ENCODE data around the gene CBLC.

The CBLC gene

GRCh38 chr19:44782729-44783128 is 5.0 kb downstream of the CBLC start:
- H3K23ac ChIP-seq (ENCODE audit: low read length) = no peak overlapping the region
- H3K9ac ChIP-seq (ENCODE audit: low read length) = no peak overlapping the region
- no peak overlapping the region for H3K56ac ChIP-seq (ENCODE audit: low read length)
- WGBS (ENCODE audit: extremely low coverage, insufficient coverage, low lambda C conversion rate) = no CpG with 5 or more reads among the region's 5 CpGs
- H3K79me1 ChIP-seq (ENCODE audit: low read length) = no peaks in the 10 kb centered on the region
- no peaks in the 10 kb centered on the region for H3K36me3 ChIP-seq (ENCODE audit: control insufficient read depth, insufficient read depth, low read length)
- H3K4me1 ChIP-seq (ENCODE audit: control insufficient read depth, low read depth, low read length) = no peaks in the 10 kb centered on the region
- H3K27ac ChIP-seq (ENCODE audit: low read depth, low read length) = no peak overlapping the region
- no peak overlapping the region for H2BK15ac ChIP-seq (replicated peaks; ENCODE audit: low read depth)
- H3K4me2 ChIP-seq (ENCODE audit: low read length) = no peak overlapping the region
- H3K4me3 ChIP-seq (ENCODE audit: low read length) = no peak overlapping the region
- DNase-seq = peak; percentile 36
- no peak overlapping the region for H3K4ac ChIP-seq (ENCODE audit: low read depth, low read length)
- no peaks in the 10 kb centered on the region for H3K79me2 ChIP-seq (ENCODE audit: control insufficient read depth, insufficient read depth, low read length)
- no peak overlapping the region for H2AK5ac ChIP-seq (ENCODE audit: low read length)
- no peak overlapping the region for H4K5ac ChIP-seq (ENCODE audit: low read length)
- no peak overlapping the region for H2BK120ac ChIP-seq (ENCODE audit: low read depth, low read length)
- no peaks in the 10 kb centered on the region for H3K27me3 ChIP-seq (ENCODE audit: insufficient read depth, low read length, poor library complexity)
- H3K18ac ChIP-seq (ENCODE audit: low read length) = no peak overlapping the region
- H4K8ac ChIP-seq (ENCODE audit: low read depth, low read length) = no peak overlapping the region
- no peak overlapping the region for H2BK5ac ChIP-seq (ENCODE audit: low read length)

- H3K18ac ChIP-seq (ENCODE audit: low read length) = no peak overlapping the region
- no peaks in the 10 kb centered on the region for H3K36me3 ChIP-seq (ENCODE audit: control insufficient read depth, insufficient read depth, low read length)
- no peaks in the 10 kb centered on the region for H3K79me2 ChIP-seq (ENCODE audit: control insufficient read depth, insufficient read depth, low read length)
- H3K9ac ChIP-seq (ENCODE audit: low read length) = no peak overlapping the region
- H3K27me3 ChIP-seq (ENCODE audit: insufficient read depth, low read length, poor library complexity) = no peaks in the 10 kb centered on the region
- DNase-seq = no peak
- H4K8ac ChIP-seq (ENCODE audit: low read depth, low read length) = no peak overlapping the region
- H3K56ac ChIP-seq (ENCODE audit: low read length) = no peak overlapping the region
- WGBS (ENCODE audit: extremely low coverage, insufficient coverage, low lambda C conversion rate) = no CpG with 5 or more reads among the region's 4 CpGs
- no peak overlapping the region for H3K23ac ChIP-seq (ENCODE audit: low read length)
- no peaks in the 10 kb centered on the region for H3K79me1 ChIP-seq (ENCODE audit: low read length)
- no peak overlapping the region for H2BK120ac ChIP-seq (ENCODE audit: low read depth, low read length)
- H3K4ac ChIP-seq (ENCODE audit: low read depth, low read length) = no peak overlapping the region
- H2AK5ac ChIP-seq (ENCODE audit: low read length) = no peak overlapping the region
- no peak overlapping the region for H4K5ac ChIP-seq (ENCODE audit: low read length)
- H3K27ac ChIP-seq (ENCODE audit: low read depth, low read length) = no peak overlapping the region
- no peak overlapping the region for H3K4me3 ChIP-seq (ENCODE audit: low read length)
- no peak overlapping the region for H2BK5ac ChIP-seq (ENCODE audit: low read length)
- no peaks in the 10 kb centered on the region for H3K4me1 ChIP-seq (ENCODE audit: control insufficient read depth, low read depth, low read length)
- H2BK15ac ChIP-seq (replicated peaks; ENCODE audit: low read depth) = no peak overlapping the region
- H3K4me2 ChIP-seq (ENCODE audit: low read length) = no peak overlapping the region
Measured at GRCh38 chr19:44783545-44783944, 5.9 kb downstream of the CBLC start.

DNA sequence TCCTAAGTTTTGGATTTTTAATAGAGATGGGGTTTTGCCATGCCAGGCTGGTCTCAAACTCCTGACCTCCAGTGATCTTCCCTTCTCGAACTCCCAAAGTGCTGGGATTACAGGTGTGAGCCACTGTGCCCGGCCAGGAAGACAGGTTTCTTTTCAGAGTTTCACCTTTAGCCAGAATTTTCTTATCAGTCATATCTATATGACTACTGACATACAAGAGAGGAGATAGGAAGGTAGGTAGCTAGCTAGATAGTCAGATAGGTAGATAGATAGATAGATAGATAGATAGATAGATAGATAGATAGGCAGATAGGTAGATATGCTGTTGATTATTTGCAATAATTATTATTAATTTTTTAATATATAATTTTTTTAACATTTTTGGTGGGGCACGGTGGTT is 7.6 kb downstream of the CBLC start:
- Histone ChIP-seq H2AK5ac (ENCODE audit: low read length) (no peak overlapping the region), H4K8ac (ENCODE audit: low read depth, low read length) (no peak overlapping the region), H3K27me3 (ENCODE audit: insufficient read depth, low read length, poor library complexity) (no peaks in the 10 kb centered on the region), H3K79me2 (ENCODE audit: control insufficient read depth, insufficient read depth, low read length) (no peaks in the 10 kb centered on the region), H2BK5ac (ENCODE audit: low read length) (no peak overlapping the region), H4K5ac (ENCODE audit: low read length) (no peak overlapping the region), H3K18ac (ENCODE audit: low read length) (no peak overlapping the region), H3K27ac (ENCODE audit: low read depth, low read length) (no peak overlapping the region), H3K36me3 (ENCODE audit: control insufficient read depth, insufficient read depth, low read length) (no peaks in the 10 kb centered on the region), H3K23ac (ENCODE audit: low read length) (no peak overlapping the region), H3K4me3 (ENCODE audit: low read length) (no peak overlapping the region), H3K4me2 (ENCODE audit: low read length) (no peak overlapping the region), H2BK15ac (replicated peaks; ENCODE audit: low read depth) (no peak overlapping the region), H3K79me1 (ENCODE audit: low read length) (no peaks in the 10 kb centered on the region), H2BK120ac (ENCODE audit: low read depth, low read length) (no peak overlapping the region), H3K4me1 (ENCODE audit: control insufficient read depth, low read depth, low read length) (no peaks in the 10 kb centered on the region), H3K56ac (ENCODE audit: low read length) (no peak overlapping the region), H3K4ac (ENCODE audit: low read depth, low read length) (no peak overlapping the region), H3K9ac (ENCODE audit: low read length) (no peak overlapping the region)
- no peak for DNase-seq
- no CpG with 5 or more reads among the region's 3 CpGs for WGBS (ENCODE audit: extremely low coverage, insufficient coverage, low lambda C conversion rate)

DNA sequence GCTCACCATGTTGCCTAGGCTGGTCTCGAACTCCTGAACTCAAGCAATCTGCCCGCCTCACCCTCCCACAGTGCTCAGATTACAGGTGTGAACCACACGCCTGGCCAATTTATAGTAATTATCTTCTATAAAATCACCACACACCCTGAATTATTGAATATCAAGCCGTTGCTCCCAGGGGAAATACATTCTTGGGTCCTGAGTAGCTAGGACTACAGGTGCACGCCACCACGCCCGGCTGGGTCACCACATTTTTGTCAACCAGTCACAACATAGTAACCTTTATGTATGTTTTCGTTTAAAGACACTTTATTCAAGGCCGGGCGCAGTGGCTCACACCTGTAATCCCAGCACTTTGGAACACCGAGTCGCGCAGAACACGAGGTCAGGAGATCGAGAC is 8.3 kb downstream of the CBLC start:
- Histone ChIP-seq H2AK5ac (ENCODE audit: low read length) (no peak overlapping the region), H3K18ac (ENCODE audit: low read length) (no peak overlapping the region), H3K4me1 (ENCODE audit: control insufficient read depth, low read depth, low read length) (no peaks in the 10 kb centered on the region), H4K5ac (ENCODE audit: low read length) (no peak overlapping the region), H3K79me1 (ENCODE audit: low read length) (no peaks in the 10 kb centered on the region), H3K79me2 (ENCODE audit: control insufficient read depth, insufficient read depth, low read length) (no peaks in the 10 kb centered on the region), H3K27me3 (ENCODE audit: insufficient read depth, low read length, poor library complexity) (no peaks in the 10 kb centered on the region), H2BK5ac (ENCODE audit: low read length) (no peak overlapping the region), H3K27ac (ENCODE audit: low read depth, low read length) (no peak overlapping the region), H3K4ac (ENCODE audit: low read depth, low read length) (no peak overlapping the region), H3K23ac (ENCODE audit: low read length) (no peak overlapping the region), H3K56ac (ENCODE audit: low read length) (no peak overlapping the region), H3K36me3 (ENCODE audit: control insufficient read depth, insufficient read depth, low read length) (no peaks in the 10 kb centered on the region), H3K9ac (ENCODE audit: low read length) (no peak overlapping the region), H2BK15ac (replicated peaks; ENCODE audit: low read depth) (no peak overlapping the region), H4K8ac (ENCODE audit: low read depth, low read length) (no peak overlapping the region), H2BK120ac (ENCODE audit: low read depth, low read length) (no peak overlapping the region), H3K4me3 (ENCODE audit: low read length) (no peak overlapping the region), H3K4me2 (ENCODE audit: low read length) (no peak overlapping the region)
- no CpG with 5 or more reads among the region's 15 CpGs for WGBS (ENCODE audit: extremely low coverage, insufficient coverage, low lambda C conversion rate)
- DNase-seq = no peak

DNA sequence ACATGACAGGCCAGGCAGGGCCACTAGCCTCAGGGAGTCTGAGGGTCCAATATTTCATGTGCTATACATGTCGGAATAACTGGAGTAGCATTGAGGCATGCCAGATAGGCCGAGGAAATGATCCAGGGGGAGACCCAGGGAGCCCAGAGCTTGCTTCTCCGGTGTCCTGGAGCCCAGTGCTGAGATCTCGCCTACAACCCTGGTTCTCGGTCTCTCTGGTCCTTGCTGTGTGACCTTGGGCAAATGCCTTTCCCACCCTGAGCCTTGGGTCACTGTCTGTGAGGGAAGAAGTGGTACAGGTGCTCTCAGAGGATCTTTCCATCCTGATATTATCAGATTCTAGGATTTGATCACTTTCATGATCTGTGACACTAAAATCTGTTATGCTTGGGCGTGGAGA is 11.3 kb downstream of the CBLC start:
- H3K56ac ChIP-seq (ENCODE audit: low read length) = no peak overlapping the region
- WGBS (ENCODE audit: extremely low coverage, insufficient coverage, low lambda C conversion rate) = no CpG with 5 or more reads among the region's 6 CpGs
- H2BK5ac ChIP-seq (ENCODE audit: low read length) = no peak overlapping the region
- H3K79me1 ChIP-seq (ENCODE audit: low read length) = no peaks in the 10 kb centered on the region
- H4K8ac ChIP-seq (ENCODE audit: low read depth, low read length) = no peak overlapping the region
- H3K4ac ChIP-seq (ENCODE audit: low read depth, low read length) = no peak overlapping the region
- DNase-seq = no peak
- H3K4me1 ChIP-seq (ENCODE audit: control insufficient read depth, low read depth, low read length) = no peaks in the 10 kb centered on the region
- H3K27ac ChIP-seq (ENCODE audit: low read depth, low read length) = no peak overlapping the region
- no peak overlapping the region for H3K4me2 ChIP-seq (ENCODE audit: low read length)
- no peaks in the 10 kb centered on the region for H3K36me3 ChIP-seq (ENCODE audit: control insufficient read depth, insufficient read depth, low read length)
- H3K79me2 ChIP-seq (ENCODE audit: control insufficient read depth, insufficient read depth, low read length) = no peaks in the 10 kb centered on the region
- no peaks in the 10 kb centered on the region for H3K27me3 ChIP-seq (ENCODE audit: insufficient read depth, low read length, poor library complexity)
- H3K18ac ChIP-seq (ENCODE audit: low read length) = no peak overlapping the region
- no peak overlapping the region for H2BK120ac ChIP-seq (ENCODE audit: low read depth, low read length)
- no peak overlapping the region for H3K9ac ChIP-seq (ENCODE audit: low read length)
- H2AK5ac ChIP-seq (ENCODE audit: low read length) = no peak overlapping the region
- H4K5ac ChIP-seq (ENCODE audit: low read length) = no peak overlapping the region
- H3K23ac ChIP-seq (ENCODE audit: low read length) = no peak overlapping the region
- H3K4me3 ChIP-seq (ENCODE audit: low read length) = no peak overlapping the region
- no peak overlapping the region for H2BK15ac ChIP-seq (replicated peaks; ENCODE audit: low read depth)

GRCh38 chr19:44789943-44790483 is 12.3 kb downstream of the CBLC start:
- no peak overlapping the region for H2BK15ac ChIP-seq (replicated peaks; ENCODE audit: low read depth)
- no peaks in the 10 kb centered on the region for H3K36me3 ChIP-seq (ENCODE audit: control insufficient read depth, insufficient read depth, low read length)
- no peak overlapping the region for H3K4me3 ChIP-seq (ENCODE audit: low read length)
- H2AK5ac ChIP-seq (ENCODE audit: low read length) = no peak overlapping the region
- no peak overlapping the region for H4K5ac ChIP-seq (ENCODE audit: low read length)
- DNase-seq = no peak
- no peak overlapping the region for H2BK120ac ChIP-seq (ENCODE audit: low read depth, low read length)
- H3K27ac ChIP-seq (ENCODE audit: low read depth, low read length) = no peak overlapping the region
- no peak overlapping the region for H3K4ac ChIP-seq (ENCODE audit: low read depth, low read length)
- H4K8ac ChIP-seq (ENCODE audit: low read depth, low read length) = no peak overlapping the region
- no peaks in the 10 kb centered on the region for H3K27me3 ChIP-seq (ENCODE audit: insufficient read depth, low read length, poor library complexity)
- H3K4me1 ChIP-seq (ENCODE audit: control insufficient read depth, low read depth, low read length) = no peaks in the 10 kb centered on the region
- no peak overlapping the region for H3K4me2 ChIP-seq (ENCODE audit: low read length)
- H3K23ac ChIP-seq (ENCODE audit: low read length) = no peak overlapping the region
- H3K79me1 ChIP-seq (ENCODE audit: low read length) = no peaks in the 10 kb centered on the region
- H3K9ac ChIP-seq (ENCODE audit: low read length) = no peak overlapping the region
- no peaks in the 10 kb centered on the region for H3K79me2 ChIP-seq (ENCODE audit: control insufficient read depth, insufficient read depth, low read length)
- no peak overlapping the region for H2BK5ac ChIP-seq (ENCODE audit: low read length)
- H3K56ac ChIP-seq (ENCODE audit: low read length) = no peak overlapping the region
- no peak overlapping the region for H3K18ac ChIP-seq (ENCODE audit: low read length)
- no CpG with 5 or more reads among the region's 13 CpGs for WGBS (ENCODE audit: extremely low coverage, insufficient coverage, low lambda C conversion rate)

Measured in mesendoderm (in vitro differentiated cells).